Fibroblast of lung (primary cell): ENCODE results near the gene ITPKC.

Experiments
- CTCF ChIP-seq, 2 donors: IDR thresholded peaks in 1 of 2; conservative IDR thresholded peaks in 1 of 2; 1 replicate in 1 of 2; 2 replicates in 1 of 2; pipeline ENCODE4 v1.5.1; 2011 to 2012; ENCODE audit warnings: low read length in 2 of 2, control low read depth in 1 of 2, inconsistent platforms in 1 of 2, low read depth in 1 of 2, mild to moderate bottlenecking in 1 of 2
- EZH2 ChIP-seq: IDR thresholded peaks from 2 replicates; pipeline ENCODE4 v1.5.1; 2012; ENCODE audit warnings: low read length, control low read depth, mild to moderate bottlenecking; ENCODE audit errors: missing control alignments

- no peak for TF ChIP-seq CTCF (conservative IDR thresholded peaks at IDR 0.05 in 1 of 2, IDR thresholded peaks at IDR 0.05 in 1 of 2; ENCODE audit: low read depth in 1 of 2, low read length in 2 of 2)
- TF ChIP-seq EZH2: no peak
These were observed 60.2 kb downstream of the ITPKC start for GRCh38 chr19:40776932-40777644.
